GM21528 (cell line): ENCODE results near the gene MESD.

Experiments used
- ATAC-seq: cut with Tn5 transposase; IDR thresholded peaks from one replicate; pipeline ENCODE4 v1.9.1; 2021; ENCODE audit warnings: mild to moderate bottlenecking, moderate library complexity; ENCODE audit not compliant: unreplicated experiment, low FRiP score

MESD gene

GRCh38 chr15:81015621-81016488, 26.2 kb upstream of the MESD start:
- ATAC-seq: no peak

- ATAC-seq: no peak
These were observed 25.0 kb upstream of the MESD start for GRCh38 chr15:81014446-81015093.

GRCh38 chr15:81013396-81013929, 23.8 kb upstream of the MESD start:
- ATAC-seq: no peak

- no peak for ATAC-seq
These were observed 23.0 kb upstream of the MESD start for GRCh38 chr15:81012588-81012987.

GRCh38 chr15:81011593-81011992, 22.0 kb upstream of the MESD start:
- ATAC-seq: no peak

- ATAC-seq: no peak
These were observed 20.5 kb upstream of the MESD start for GRCh38 chr15:81010086-81010485.

GRCh38 chr15:81008312-81008711, 18.7 kb upstream of the MESD start:
- ATAC-seq: no peak

- ATAC-seq: no peak
These were observed 17.9 kb upstream of the MESD start for GRCh38 chr15:81007428-81008064.

- ATAC-seq: no peak
These were observed 16.5 kb upstream of the MESD start for GRCh38 chr15:81006124-81006523.

GRCh38 chr15:81003097-81003350, 13.4 kb upstream of the MESD start:
- no peak for ATAC-seq

GRCh38 chr15:81002331-81003096, 12.9 kb upstream of the MESD start:
- no peak for ATAC-seq

GRCh38 chr15:81002009-81002330, 12.4 kb upstream of the MESD start:
- ATAC-seq: no peak

- ATAC-seq: peak; percentile 42
These were observed 11.8 kb upstream of the MESD start for GRCh38 chr15:81001152-81002008.

- peak; percentile 68 for ATAC-seq
These were observed 11.1 kb upstream of the MESD start, which contains the start of gene TLNRD1 for GRCh38 chr15:81000624-81001151. TSS of gene TLNRD1 (plus strand) at chr15:81000923. CDS start at chr15:81002272, 1,349 bp downstream.

- ATAC-seq: no peak
These were observed 10.6 kb upstream of the MESD start for GRCh38 chr15:81000144-81000623.

GRCh38 chr15:80999623-81000036, 10.0 kb upstream of the MESD start:
- peak; percentile 30 for ATAC-seq

GRCh38 chr15:80998251-80998650, 8.6 kb upstream of the MESD start:
- no peak for ATAC-seq

- ATAC-seq: no peak
These were observed 8.1 kb upstream of the MESD start for GRCh38 chr15:80997692-80998091.

- no peak for ATAC-seq
These were observed 6.6 kb upstream of the MESD start for GRCh38 chr15:80996247-80996646.
